Measurements from ENCODE around the gene UCP2.
A peak's percentile ranks its signal among the peaks of the same experiment; 100 is the strongest.
"Not testable (repeated sequence)": the region's sequence is repeated elsewhere in the genome, so short reads cannot be mapped to it uniquely, and the experiment has no call there.

UCP2 gene

GRCh38 chr11:73995731-73996130 lies 13.1 kb upstream of the UCP2 start:
- DNase-seq (ENCODE audit: low read depth in 2 of 2): no peak

- no peak for DNase-seq (ENCODE audit: low read depth in 2 of 2)
These were observed 12.6 kb upstream of the UCP2 start for GRCh38 chr11:73995247-73995646.

DNA sequence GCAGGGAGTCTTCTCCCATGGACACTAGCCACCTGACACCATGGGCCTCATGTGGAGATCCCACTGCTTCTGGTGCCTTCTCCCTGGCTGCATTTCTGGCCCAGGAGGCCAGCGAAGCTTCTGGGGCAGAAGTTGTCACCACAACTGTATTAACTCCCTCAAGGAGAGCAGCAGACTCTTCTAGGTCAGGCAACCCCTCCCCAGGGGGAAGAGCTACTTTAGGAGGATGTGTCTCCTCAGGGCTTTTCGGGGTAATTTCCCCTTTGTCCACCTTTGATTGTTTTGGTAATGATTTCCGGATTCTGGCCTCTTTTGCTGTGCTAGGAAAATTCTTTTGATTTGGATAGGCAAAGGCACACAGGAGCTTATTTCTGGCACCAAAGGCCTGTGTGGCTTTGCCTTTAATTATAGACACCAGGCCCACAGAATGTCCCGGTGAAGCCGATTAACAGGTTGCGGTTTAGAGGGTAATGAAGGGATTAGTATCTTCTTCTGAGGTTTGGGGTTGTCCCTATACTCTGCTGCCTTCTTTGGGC lies 8.9 kb upstream of the UCP2 start:
- no peak for DNase-seq (ENCODE audit: low read depth in 2 of 2)

DNA sequence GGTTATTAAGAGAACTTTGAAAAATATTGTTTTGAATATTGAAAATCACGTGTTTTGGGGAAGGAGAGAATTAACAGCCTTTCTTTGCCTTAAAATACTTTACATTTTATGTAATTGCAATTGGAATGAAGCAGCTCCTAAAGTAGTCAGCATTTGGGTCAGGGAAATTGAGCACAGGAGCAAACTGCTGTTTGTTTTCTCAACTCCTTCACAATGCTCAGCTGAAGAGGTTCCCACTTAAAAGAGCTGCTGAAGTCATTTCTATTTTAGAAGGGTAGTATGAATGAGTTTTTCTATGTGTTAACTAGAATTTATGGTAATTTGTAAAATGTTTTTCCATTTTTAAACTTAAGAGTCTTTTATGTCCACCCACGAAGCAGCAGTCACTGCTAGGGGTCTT lies 8.1 kb upstream of the UCP2 start:
- DNase-seq (ENCODE audit: low read depth in 2 of 2): no peak

DNA sequence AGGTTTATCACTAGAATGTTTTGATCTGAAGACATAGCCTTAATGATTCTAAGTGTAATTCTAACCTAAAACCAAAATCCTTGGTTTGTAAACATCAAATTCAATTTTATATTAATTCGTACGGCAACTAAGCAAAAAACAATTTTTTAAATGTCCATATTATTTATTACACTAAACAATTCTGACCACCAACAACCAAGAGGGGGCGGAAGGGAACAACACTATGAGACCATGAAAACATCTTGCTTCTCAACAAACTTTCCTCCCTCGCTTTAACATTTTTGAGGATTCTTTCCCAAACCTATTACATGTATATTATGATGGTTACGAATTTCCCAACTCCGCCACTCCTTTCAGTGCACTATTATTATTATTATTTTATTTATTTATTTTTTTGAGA lies 6.5 kb upstream of the UCP2 start:
- no peak for DNase-seq (ENCODE audit: low read depth in 2 of 2)

GRCh38 chr11:73988227-73988626 lies 5.6 kb upstream of the UCP2 start:
- DNase-seq (ENCODE audit: low read depth in 2 of 2): no peak

DNA sequence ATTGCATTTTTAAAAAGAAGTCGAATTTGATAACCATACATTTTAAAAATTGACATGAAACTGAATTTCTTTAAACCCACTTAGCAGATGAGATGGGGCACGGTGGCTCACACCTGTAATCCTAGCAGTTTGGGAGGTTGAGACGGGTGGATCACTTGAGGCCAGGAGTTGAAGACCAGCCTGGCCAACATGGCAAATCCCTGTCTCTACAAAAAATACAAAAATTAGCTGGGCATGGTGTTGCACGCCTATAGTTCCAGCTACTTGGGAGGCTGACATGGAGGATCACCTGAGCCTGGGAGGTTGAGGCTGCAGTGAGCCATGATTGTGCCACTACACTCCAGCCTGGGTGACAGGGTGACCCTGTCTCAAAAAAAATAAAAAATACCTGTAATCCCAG lies 3.0 kb upstream of the UCP2 start:
- not testable (repeated sequence) for DNase-seq (ENCODE audit: low read depth in 2 of 2)

GRCh38 chr11:73983741-73984538 lies 1.3 kb upstream of the UCP2 start:
- no peak for DNase-seq (ENCODE audit: low read depth in 2 of 2)

- peak; percentile 41 to 43 for DNase-seq (ENCODE audit: low read depth in 2 of 2)
These were observed 522 bp upstream of the UCP2 start for GRCh38 chr11:73982990-73983740.

GRCh38 chr11:73981051-73981805 lies 1.4 kb downstream of the UCP2 start:
- DNase-seq (ENCODE audit: low read depth in 2 of 2): no peak

DNA sequence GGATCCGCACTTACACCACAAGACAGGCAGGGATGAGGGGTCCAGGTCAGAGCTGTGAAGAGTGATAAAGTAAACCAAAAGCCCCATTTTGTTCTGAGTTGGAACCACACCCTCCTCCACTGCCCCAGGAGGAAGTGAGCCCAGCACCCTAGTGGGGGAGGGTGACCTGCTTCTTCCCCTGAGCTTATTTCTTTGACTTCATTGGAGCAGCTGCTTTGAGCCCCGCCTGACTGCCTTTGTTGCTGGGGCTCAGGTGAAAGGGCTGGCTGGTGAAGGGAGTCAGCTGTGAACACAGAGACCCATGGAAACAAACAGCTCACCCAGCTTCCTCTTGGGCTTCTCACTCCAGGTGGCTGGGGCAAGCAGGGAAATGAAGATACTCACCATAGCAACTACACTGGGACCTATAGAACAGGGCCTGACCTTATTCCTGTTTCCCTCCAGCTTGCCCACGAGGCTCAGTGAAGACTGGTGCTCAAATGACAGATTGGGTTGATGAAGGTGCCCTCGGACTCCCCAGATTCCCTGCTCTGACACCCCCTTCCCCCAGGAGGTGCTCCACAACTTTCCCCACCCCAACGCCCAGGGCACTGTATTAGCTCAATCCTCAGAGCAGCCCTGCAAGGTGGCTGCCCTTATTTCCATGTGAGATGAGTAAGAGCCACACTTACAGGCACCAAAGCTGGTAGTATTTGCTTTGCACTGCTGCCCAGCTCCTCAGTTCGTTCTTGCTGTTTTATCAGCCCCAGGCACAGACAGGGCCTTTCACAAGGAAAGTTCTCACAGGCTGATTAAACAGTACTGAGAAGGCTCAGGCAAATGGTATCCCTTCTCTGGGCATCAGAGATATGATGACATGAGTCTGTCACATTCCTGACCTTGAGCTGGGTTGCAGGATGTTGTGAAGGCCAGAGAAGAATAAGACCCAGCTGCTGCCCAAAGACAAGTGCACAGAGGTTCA lies 2.4 kb downstream of the UCP2 start:
- DNase-seq (ENCODE audit: low read depth in 2 of 2): no peak

- no peak for DNase-seq (ENCODE audit: low read depth in 2 of 2)
These were observed 4.0 kb downstream of the UCP2 start for GRCh38 chr11:73978576-73979086.

- no peak for DNase-seq (ENCODE audit: low read depth in 2 of 2)
These were observed 4.7 kb downstream of the UCP2 start for GRCh38 chr11:73977856-73978519.

DNA sequence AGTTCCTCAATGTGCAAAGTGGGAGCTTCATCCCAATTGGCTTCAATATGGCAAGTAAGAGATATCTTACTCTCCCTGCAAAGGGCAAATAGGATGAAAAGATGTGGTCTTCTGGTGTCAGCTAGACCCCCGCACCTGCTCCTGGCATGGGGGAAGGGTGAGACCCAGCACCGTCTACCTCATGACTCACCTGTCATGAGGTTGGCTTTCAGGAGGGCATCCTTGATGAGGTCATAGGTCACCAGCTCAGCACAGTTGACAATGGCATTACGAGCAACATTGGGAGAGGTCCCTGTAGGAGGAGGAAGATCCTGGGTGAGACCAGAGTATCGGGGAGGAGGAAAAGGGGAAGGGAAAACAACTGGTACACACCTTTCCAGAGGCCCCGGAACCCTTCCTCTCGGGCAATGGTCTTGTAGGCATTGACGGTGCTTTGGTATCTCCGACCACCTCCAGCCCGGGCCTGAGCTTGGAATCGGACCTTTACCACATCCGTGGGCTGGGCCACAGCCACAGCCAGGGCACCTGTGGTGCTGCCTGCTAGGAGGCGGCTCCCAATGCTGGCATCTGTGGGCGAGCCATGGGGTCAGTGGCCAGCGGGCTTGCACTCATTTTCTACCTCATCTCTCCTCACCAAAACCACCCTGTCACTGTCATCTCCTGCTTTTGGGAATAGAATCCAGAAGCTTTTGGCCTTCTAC lies 6.0 kb downstream of the UCP2 start:
- DNase-seq (ENCODE audit: low read depth in 2 of 2): no peak

DNA sequence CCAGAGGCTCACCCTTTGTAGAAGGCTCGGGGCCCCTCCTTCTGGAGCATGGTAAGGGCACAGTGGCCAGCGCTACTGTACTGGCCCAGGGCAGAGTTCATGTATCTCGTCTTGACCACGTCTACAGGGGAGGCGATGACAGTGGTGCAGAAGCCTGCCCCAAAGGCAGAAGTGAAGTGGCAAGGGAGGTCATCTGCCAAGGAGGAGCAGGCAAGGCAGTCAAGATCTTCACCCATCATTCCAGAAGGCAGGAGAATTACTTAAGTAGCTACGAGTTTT lies 7.2 kb downstream of the UCP2 start:
- DNase-seq (ENCODE audit: low read depth in 2 of 2): no peak

DNA sequence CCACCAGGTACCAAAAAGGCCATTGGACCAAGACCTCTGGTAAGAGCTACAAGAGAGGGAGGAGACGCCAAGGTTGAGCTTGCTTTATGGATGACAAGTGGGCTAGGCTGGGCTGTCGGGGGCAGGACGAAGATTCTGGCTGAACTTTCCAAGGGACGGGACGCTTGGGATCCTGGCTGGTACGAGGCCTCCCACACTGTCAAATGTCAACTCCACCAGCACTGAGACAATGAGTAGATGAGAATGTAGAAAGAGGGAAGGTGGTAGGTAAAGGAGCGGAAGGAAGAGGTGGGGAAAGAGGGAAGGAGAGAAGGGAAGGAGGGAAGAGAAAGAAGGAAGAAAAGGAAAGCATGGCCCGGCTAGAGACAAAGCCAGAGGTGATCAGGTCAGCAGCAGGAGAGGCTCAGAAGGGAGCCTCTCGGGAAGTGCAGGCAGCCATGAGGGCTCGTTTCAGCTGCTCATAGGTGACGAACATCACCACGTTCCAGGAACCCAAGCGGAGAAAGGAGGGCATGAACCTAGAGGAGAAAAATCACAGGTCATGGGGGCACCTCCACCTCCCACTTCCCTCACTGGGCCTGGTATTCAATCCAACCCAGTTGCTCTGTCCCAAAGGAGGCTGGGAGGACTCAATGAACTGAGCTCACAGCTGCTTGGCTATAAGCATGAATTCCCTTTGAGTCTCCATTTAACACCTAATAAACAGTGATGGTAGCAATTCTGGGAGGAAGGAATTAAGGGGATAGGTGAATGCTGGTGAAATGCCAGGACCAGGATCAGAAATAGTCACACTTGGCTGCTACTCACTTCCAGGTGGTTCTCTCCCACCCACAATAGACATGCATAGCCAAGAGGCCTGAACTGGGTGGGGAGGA lies 7.8 kb downstream of the UCP2 start:
- no peak for DNase-seq (ENCODE audit: low read depth in 2 of 2)

GRCh38 chr11:73972620-73973449 lies 9.8 kb downstream of the UCP2 start:
- DNase-seq (ENCODE audit: low read depth in 2 of 2): no peak

GRCh38 chr11:73972187-73972586 lies 10.5 kb downstream of the UCP2 start:
- no peak for DNase-seq (ENCODE audit: low read depth in 2 of 2)

Measured in fibroblast of skin of left biceps (primary cell).